Vagina (tissue), 2 donors: Measurements from ENCODE around the gene GPR171.

Experiments
- POLR2A ChIP-seq, 2 donors: fragments of 450-650 bp; IDR thresholded peaks; one replicate each; pipeline ENCODE4 v1.6.1; 2017; ENCODE audit warnings: antibody characterized with exemption in 2 of 2, mild to moderate bottlenecking in 2 of 2, moderate library complexity in 2 of 2
- POLR2AphosphoS5 ChIP-seq, 2 donors: sonication (generic); formaldehyde crosslinking; IDR thresholded peaks; one replicate each; pipeline ENCODE4 v1.9.0; 2017; ENCODE audit warnings: antibody characterized with exemption in 2 of 2, mild to moderate bottlenecking in 2 of 2, low read depth in 1 of 2; ENCODE audit not compliant: insufficient read depth in 1 of 2
- TF ChIP-seq, protein P1 (sequence below), 3 experiments: fragments of 450-650 bp in 2 of 3; fragments of 200-600 bp in 1 of 3; sonication (generic) in 1 of 3; IDR thresholded peaks; one replicate each; pipeline ENCODE4 v1.5.1; 2017 to 2019; ENCODE audit warnings: antibody characterized with exemption in 3 of 3, mild to moderate bottlenecking in 2 of 3, moderate library complexity in 2 of 3

DNA sequence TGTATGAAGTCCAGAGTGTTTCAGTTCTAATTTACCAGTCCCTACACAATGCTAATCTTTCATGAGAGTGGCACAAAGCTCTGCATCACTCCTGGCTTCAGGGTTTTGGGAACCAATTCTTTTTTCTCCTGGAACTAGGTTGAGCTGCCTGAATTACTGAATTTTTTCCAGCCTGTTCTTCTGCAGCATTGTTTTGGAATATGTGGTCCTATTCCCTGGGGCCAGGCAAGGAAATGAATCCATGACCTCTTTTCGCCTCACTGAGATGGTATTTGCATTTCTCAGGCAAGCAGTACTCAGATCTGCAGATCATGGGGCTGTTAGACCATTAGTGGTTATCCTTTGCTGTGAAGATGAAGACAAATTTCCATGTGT is 25.6 kb upstream of the GPR171 start:
- TF ChIP-seq, protein P1, sequence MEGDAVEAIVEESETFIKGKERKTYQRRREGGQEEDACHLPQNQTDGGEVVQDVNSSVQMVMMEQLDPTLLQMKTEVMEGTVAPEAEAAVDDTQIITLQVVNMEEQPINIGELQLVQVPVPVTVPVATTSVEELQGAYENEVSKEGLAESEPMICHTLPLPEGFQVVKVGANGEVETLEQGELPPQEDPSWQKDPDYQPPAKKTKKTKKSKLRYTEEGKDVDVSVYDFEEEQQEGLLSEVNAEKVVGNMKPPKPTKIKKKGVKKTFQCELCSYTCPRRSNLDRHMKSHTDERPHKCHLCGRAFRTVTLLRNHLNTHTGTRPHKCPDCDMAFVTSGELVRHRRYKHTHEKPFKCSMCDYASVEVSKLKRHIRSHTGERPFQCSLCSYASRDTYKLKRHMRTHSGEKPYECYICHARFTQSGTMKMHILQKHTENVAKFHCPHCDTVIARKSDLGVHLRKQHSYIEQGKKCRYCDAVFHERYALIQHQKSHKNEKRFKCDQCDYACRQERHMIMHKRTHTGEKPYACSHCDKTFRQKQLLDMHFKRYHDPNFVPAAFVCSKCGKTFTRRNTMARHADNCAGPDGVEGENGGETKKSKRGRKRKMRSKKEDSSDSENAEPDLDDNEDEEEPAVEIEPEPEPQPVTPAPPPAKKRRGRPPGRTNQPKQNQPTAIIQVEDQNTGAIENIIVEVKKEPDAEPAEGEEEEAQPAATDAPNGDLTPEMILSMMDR (IDR thresholded peaks at IDR 0.05) = no peak
- TF ChIP-seq POLR2A (IDR thresholded peaks at IDR 0.05) (no peak), POLR2AphosphoS5 (IDR thresholded peaks at IDR 0.05; ENCODE audit: insufficient read depth in 1 of 2, low read depth in 1 of 2) (no peak)
